GM18505 (cell line): ENCODE data around the gene AKAP6.
"Not testable (repeated sequence)": the region's sequence is repeated elsewhere in the genome, so short reads cannot be mapped to it uniquely, and the experiment has no call there.

ENCODE experiments used
- ATAC-seq: cut with Tn5 transposase; IDR thresholded peaks from one replicate; pipeline ENCODE4 v1.9.1; 2021; ENCODE audit not compliant: unreplicated experiment
- POLR2A ChIP-seq: IDR thresholded peaks from 4 replicates; pipeline ENCODE4 v1.6.1; 2011; ENCODE audit warnings: borderline replicate concordance; ENCODE audit not compliant: insufficient read depth, insufficient read length; ENCODE audit errors: extremely low read depth

The AKAP6 gene

DNA sequence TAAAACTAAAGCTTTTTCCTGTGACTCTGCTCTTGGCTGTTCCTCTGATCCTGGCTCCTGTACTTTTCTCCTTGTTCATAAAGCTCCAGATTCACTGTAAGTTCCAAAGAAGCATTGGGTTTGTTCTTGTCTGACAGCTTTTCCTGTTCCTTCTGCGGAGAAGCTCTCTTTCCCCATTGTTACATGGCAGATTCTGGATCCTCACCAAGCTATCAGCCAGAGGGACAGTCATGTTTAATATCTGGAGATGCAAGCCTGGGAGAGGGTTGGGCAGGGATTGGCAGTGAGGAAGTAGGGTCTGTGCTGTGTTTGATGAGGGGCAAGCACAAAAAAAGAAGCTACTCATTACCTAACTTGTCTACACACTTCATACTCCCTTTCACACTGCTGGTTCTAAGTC lies 107.9 kb downstream of the AKAP6 start:
- TF ChIP-seq POLR2A = no peak
- no peak for ATAC-seq

- no peak for ATAC-seq
- no peak for TF ChIP-seq POLR2A
Observed at GRCh38 chr14:32438517-32438916, 109.4 kb downstream of the AKAP6 start.

DNA sequence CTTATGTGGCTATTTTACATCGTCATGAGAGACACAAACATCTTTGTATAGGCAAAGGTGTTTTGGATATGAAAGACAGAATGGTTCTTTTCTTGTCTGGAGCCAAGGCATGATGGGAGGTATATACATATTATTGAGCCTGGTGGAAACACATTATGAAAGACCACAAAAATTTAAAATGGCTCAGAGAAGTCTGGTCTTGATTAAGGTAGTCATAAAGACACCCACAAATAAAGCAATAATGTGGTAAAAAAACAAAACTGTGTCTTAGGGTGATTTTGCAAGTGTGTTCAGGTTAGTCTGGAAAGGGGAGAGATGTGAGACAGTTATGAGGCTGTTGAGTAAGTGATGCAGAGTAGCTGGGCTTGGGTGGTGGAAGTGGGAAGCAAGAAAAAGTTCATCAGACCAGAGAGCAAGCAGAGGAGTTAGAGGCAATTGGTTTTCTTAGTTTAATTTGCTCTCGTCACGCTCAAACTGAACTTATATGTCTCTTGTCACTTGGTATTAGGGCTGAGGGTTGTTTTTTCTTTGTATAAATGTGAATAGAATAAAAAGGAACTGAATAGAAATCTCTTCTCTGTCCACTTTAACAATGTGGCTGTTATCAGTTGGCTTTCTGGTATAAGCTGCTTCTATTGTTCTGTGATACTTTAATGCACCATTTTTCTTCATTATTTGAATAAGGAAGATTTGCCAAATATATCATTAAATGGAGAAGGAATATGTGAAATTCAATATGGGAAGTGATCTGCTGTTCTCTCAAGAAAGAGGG lies 115.0 kb downstream of the AKAP6 start:
- no peak for ATAC-seq
- TF ChIP-seq POLR2A = no peak

DNA sequence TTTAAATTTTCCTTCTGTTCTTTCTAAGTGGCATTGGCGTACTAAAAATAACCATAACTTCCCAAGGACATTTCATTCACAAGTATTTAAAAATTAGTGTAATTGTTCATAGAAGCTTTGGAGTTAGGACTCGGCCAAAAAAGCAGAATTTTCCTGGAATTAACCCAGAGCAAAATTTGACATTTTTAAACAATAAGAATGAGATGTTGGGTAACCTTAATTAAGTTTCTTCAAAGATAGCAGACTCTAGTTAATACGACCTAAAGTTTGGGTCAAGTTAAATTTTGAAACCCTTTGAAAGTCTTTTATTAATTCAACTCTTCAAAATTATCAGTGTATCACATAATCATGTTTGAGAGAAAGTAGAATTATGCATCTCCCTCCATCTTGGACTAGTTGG lies 118.3 kb downstream of the AKAP6 start:
- ATAC-seq = no peak
- no peak for TF ChIP-seq POLR2A

GRCh38 chr14:32449648-32450047 lies 120.5 kb downstream of the AKAP6 start:
- no peak for TF ChIP-seq POLR2A
- no peak for ATAC-seq

- no peak for TF ChIP-seq POLR2A
- no peak for ATAC-seq
Observed at GRCh38 chr14:32450919-32451675, 122.0 kb downstream of the AKAP6 start.

DNA sequence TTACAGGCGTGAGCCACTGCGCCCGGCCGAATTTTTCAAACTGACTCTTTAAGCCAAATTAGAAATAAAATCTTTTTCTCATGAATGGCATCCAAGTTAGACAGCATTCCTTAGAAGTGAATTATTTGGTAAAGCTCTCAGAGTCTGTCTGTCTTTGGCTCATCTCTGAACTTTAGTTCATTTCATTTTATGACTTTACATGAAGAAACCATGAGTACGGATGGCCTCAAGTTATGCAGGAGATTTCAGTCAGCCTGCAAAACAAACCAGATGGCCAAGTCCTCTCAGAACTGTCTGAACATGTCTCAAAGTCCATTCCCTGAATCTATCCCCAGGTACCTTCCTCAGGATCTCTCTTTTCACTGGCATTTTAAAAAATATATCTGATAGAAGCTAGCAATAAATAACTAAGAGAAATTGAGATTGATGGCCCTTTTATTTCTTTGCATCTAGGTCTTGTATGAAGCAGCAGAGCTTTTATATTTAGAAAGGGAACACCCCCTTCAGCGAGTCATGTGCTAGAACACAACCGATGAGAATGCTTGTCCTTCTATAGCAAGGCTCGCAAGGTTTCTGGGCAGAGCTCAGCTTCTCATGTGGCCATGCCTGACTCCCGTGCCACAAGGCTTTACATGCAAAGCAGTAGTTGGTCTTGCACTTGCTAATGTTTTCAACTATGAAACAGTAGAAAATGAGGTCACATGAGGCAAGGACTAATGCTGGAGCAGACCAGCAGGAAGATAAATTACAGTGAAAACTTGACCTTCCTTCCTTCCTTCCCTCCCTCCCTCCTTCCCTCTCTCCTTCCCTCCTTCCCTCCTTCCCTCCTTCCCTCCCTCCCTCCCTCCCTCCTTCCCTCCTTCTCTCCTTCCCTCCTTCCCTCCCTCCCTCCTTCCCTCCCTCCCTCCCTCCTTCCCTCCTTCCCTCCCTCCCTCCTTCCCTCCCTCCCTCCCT lies 125.0 kb downstream of the AKAP6 start:
- TF ChIP-seq POLR2A = no peak
- no peak for ATAC-seq

DNA sequence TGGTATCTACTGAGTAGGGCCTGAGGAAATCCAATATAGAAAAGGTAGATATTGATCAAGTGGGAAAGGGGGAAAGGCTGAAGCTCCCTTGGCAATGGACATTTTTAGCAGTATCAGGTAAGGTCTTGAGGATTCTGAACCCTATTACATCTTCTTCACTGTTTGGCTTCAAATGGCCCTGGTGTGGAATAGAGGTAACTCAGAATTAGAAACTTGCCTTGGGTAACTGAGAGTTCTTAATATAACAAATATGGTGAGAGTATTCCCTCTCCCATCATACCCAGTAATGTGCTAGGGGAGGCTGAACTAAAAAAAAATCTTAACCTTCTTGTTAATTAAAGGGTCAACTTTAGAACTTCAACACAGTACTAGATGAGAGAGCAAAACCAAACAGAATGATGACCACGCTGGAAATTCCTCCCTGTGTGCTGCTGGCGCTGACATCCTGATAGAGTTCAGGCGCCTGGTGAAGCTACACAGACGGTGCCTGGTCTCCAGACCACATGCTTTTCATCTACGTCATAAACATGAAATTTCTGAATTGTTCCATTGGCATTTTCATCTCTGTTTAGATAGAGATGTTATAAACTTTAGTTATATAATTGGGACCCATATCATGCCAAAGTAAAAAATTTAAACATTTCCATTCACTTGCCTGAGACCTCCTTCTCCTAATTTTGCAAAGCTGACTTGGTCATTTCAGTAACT lies 128.3 kb downstream of the AKAP6 start:
- no peak for ATAC-seq
- no peak for TF ChIP-seq POLR2A

DNA sequence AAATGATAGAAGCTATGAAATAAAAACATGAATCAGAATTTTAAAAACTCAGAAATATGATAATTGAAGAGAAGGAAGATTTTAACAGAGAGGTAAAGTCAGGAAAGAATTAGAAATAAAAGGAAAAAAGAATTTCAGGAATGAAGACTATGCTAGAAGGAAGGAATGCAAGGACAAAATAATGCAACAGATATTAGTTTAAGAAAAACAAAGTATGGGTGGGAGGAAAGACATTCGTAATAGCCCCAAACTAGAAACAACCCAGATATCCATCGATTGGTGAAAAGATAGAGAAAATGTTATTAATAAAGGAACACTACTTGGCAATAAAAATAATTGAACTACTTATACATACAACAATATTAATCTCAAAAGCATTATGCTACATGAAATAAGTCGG lies 129.6 kb downstream of the AKAP6 start:
- TF ChIP-seq POLR2A = no peak
- ATAC-seq = no peak

GRCh38 chr14:32460267-32460666 lies 131.2 kb downstream of the AKAP6 start:
- TF ChIP-seq POLR2A = no peak
- ATAC-seq = no peak

DNA sequence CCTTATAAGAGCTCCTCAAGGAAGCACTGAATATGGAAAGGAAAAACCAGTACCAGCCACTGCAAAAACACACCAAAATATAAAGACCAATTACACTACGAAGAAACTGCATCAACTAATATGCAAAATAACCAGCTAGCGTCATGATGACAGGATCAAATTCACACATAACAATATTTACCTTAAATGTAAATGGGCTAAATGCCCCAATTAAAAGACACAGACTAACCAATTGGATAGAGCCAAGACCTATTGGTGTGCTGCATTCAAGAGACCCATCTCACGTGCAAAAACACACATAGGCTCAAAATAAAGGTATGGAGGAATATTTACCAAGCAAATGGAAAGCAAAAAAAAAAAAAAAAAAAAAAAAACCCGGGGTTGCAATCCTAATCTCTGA lies 133.5 kb downstream of the AKAP6 start:
- ATAC-seq = not testable (repeated sequence)

GRCh38 chr14:32468955-32469354 lies 139.9 kb downstream of the AKAP6 start:
- ATAC-seq = no peak
- TF ChIP-seq POLR2A = no peak
